Psoas muscle (tissue), 8 donors: ENCODE data around the gene TAC3. TPM values are rescaled to one million over a fixed set of nuclear protein-coding genes. Genes with fewer than 3 reads are reported as not detected.
"Not testable (repeated sequence)": the region's sequence is repeated elsewhere in the genome, so short reads cannot be mapped to it uniquely, and the experiment has no call there.

Source experiments
- ATAC-seq, 4 donors: fragments of 200-7000 bp; cut with Tn5 transposase; one replicate each; pipeline ENCODE4 v1.9.1; 2020; ENCODE audit warnings: moderate library complexity in 3 of 4, mild to moderate bottlenecking in 2 of 4
- DNase-seq, 2 donors: peaks; one replicate each; pipeline ENCODE4 v3.0.0-alpha.2; 2020
- H3K27ac ChIP-seq: fragments of 200-600 bp; one replicate; pipeline ENCODE4 v1.8.0; 2022
- H3K27me3 ChIP-seq, 3 donors: fragments of 200-600 bp in 1 of 3; one replicate each; pipeline versions ENCODE4 v1.6.1 to v1.8.0; 2013 to 2022; ENCODE audit warnings: low read length in 2 of 3, mild to moderate bottlenecking in 2 of 3, moderate library complexity in 1 of 3; ENCODE audit not compliant: insufficient read depth in 3 of 3
- H3K36me3 ChIP-seq, 2 donors: fragments of 200-600 bp in 1 of 2; one replicate each; pipeline versions ENCODE4 v1.6.1 to v1.8.0; 2013 to 2022; ENCODE audit warnings: low read depth in 1 of 2, mild to moderate bottlenecking in 1 of 2, moderate library complexity in 1 of 2; ENCODE audit not compliant: insufficient read depth in 1 of 2
- H3K4me1 ChIP-seq: fragments of 200-600 bp; one replicate; pipeline ENCODE4 v1.8.0; 2022
- H3K4me3 ChIP-seq: fragments of 200-600 bp; one replicate; pipeline ENCODE4 v1.8.0; 2022; ENCODE audit warnings: mild to moderate bottlenecking
- H3K9me3 ChIP-seq: fragments of 200-600 bp; one replicate; pipeline ENCODE4 v1.8.0; 2022
- CTCF ChIP-seq: fragments of 200-600 bp; IDR thresholded peaks from one replicate; pipeline ENCODE4 v1.8.0; 2022; ENCODE audit warnings: antibody characterized with exemption
- WGBS, 3 donors: extraction: QIAGEN DNeasy Blood & Tissue Kit; methylation state at CpG; one replicate each; pipeline versions ENCODE4 v1.1.6 to v1.1.7; 2013; 5-methylcytosine and 5-hydroxymethylcytosine counted together
- intact Hi-C, 2 donors: fragments of 100-400 bp; cut with DNase I; formaldehyde crosslinking; loops; one replicate each; pipeline versions ENCODE4 v1.11.0 to v1.14.2; 2022
- polyA plus RNA-seq, 3 donors: library from polyadenylated mRNA; stranded (reverse); fragments of 200-250 nt; gene quantifications; one replicate each; pipeline ENCODE4 v1.2.3, GENCODE V29; 2013
- total RNA-seq, 4 donors: library from RNA; stranded (reverse); fragmentation: NEBNext Ultra II Directional in 2 of 4; extraction: Animal tissue kit (Norgen Biotek cat#: 25700) in 2 of 4; gene quantifications; one replicate each; pipeline versions ENCODE4 v1.2.1 to v1.2.4, GENCODE V29; 2021 to 2023
- donor health status: healthy with polysubstance abuse.
- donor health status: DM: no; HTN: no; CAD: no; lungs with moderate emphysema.
- donor health status: Bipolar disorder and iron deficiency.
- donor health status: healthy.
- donor health status: DM: yes; HTN: yes; CAD: no.
- donor health status: DM: no; HTN: no; CAD: no.
- donor health status: DM: no; HTN: no; CAD: no.
- donor health status: DM: yes; HTN: yes; CAD: no.

TAC3 gene
- total and polyA plus RNA-seq, 7 donors = 0.09 TPM; not detected in 6

GRCh38 chr12:57055824-57056223 is 39.5 kb upstream of the TAC3 start:
- WGBS, 3 donors = 57 to 76% (median 59%) methylated on average over 3 of the region's 3 CpGs
- no peak for TF ChIP-seq CTCF
- no peaks in the 10 kb centered on the region for H3K9me3 ChIP-seq
- intact Hi-C loops = no loop called here
- no peaks in the 10 kb centered on the region for H3K27me3 ChIP-seq
- ATAC-seq = no peak
- DNase-seq = no peak
- H3K36me3 ChIP-seq = peaks cover 8 to 39% of the 10 kb centered on the region in 2 donors
- no peak overlapping the region for H3K27ac ChIP-seq
- no peak overlapping the region for H3K4me3 ChIP-seq
- no peaks in the 10 kb centered on the region for H3K4me1 ChIP-seq

- H3K27me3 ChIP-seq, H3K9me3 ChIP-seq, H3K4me3 ChIP-seq, H3K4me1 ChIP-seq, ATAC-seq, DNase-seq, intact Hi-C loops, H3K27ac ChIP-seq: not testable (repeated sequence)
- 95 to 99% (median 96%) methylated on average over 4 of the region's 4 CpGs for WGBS, 3 donors
- H3K36me3 ChIP-seq = peaks cover 4 to 19% of the 10 kb centered on the region in 2 donors
These were observed 37.6 kb upstream of the TAC3 start for GRCh38 chr12:57053901-57054300.

GRCh38 chr12:57053146-57053545 is 36.8 kb upstream of the TAC3 start:
- H3K4me3 ChIP-seq, H3K9me3 ChIP-seq, ATAC-seq, DNase-seq, H3K27ac ChIP-seq, intact Hi-C loops, H3K4me1 ChIP-seq, H3K27me3 ChIP-seq: not testable (repeated sequence)
- WGBS, 3 donors = 96 to 99% (median 97%) methylated on average over 4 of the region's 4 CpGs
- peaks cover 0 to 12% of the 10 kb centered on the region in 2 donors for H3K36me3 ChIP-seq

- Histone ChIP-seq H3K36me3 (no peaks in the 10 kb centered on the region), H3K27me3 (no peaks in the 10 kb centered on the region), H3K4me3 (no peak overlapping the region), H3K4me1 (no peaks in the 10 kb centered on the region), H3K9me3 (no peaks in the 10 kb centered on the region), H3K27ac (no peak overlapping the region)
- no peak for TF ChIP-seq CTCF
- ATAC-seq = no peak
- WGBS, 3 donors = 85 to 97% (median 96%) methylated on average over 1 of the region's 1 CpG
- DNase-seq = no peak
- intact Hi-C loops = no loop called here
These were observed 34.7 kb upstream of the TAC3 start for GRCh38 chr12:57051011-57051410.

- TF ChIP-seq CTCF = no peak
- WGBS, 3 donors = 25 to 48% (median 35%) methylated on average over 2 of the region's 2 CpGs
- no peaks in the 10 kb centered on the region for H3K9me3 ChIP-seq
- no peaks in the 10 kb centered on the region for H3K36me3 ChIP-seq
- no peaks in the 10 kb centered on the region for H3K4me1 ChIP-seq
- ATAC-seq (no peak), DNase-seq (no peak)
- H3K27ac ChIP-seq = no peak within 1 kb of the TSS
- H3K4me3 ChIP-seq = no peak within 1 kb of the TSS
- H3K27me3 ChIP-seq = no peaks in the 10 kb centered on the region
- intact Hi-C loops = no loop called here
These were observed 33.6 kb upstream of the TAC3 start, which contains the start of gene MYO1A for GRCh38 chr12:57049890-57050289. MYO1A (minus strand) TSS chr12:57050129; CDS start chr12:57048323, 1,806 bp downstream.

- DNase-seq (no peak), ATAC-seq (no peak)
- no peak for TF ChIP-seq CTCF
- Histone ChIP-seq H3K27ac (no peak overlapping the region), H3K9me3 (no peaks in the 10 kb centered on the region), H3K36me3 (no peaks in the 10 kb centered on the region), H3K27me3 (no peaks in the 10 kb centered on the region), H3K4me1 (no peaks in the 10 kb centered on the region), H3K4me3 (no peak overlapping the region)
- intact Hi-C loops = no loop called here
- 80 to 89% (median 85%) methylated on average over 4 of the region's 4 CpGs for WGBS, 3 donors
These were observed 32.8 kb upstream of the TAC3 start for GRCh38 chr12:57049119-57049446.
